ENCODE data around the gene HSD17B1.

DNA sequence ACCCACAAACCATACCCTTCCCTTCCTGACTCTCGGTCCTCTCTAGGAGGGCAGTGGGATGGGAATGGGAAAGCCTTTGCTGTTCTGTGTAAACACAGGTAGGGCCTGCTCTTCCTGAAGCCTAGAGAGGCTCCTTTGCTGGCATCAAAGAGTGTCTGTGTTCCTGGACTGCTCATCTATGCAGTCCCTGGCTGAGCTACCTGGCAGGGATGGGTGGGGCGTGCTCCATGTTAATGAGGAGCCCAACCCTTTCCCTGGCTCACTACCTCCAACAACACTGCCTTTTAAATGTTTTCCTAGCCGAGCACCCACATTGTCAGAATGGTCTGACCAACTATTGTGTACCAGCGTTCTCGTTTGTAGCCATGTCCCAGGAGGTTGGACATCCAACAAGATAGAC is 43.3 kb upstream of the HSD17B1 start:
- no peak for TF ChIP-seq POLR2A (IDR thresholded peaks at IDR 0.05)
- TF ChIP-seq, protein P1, sequence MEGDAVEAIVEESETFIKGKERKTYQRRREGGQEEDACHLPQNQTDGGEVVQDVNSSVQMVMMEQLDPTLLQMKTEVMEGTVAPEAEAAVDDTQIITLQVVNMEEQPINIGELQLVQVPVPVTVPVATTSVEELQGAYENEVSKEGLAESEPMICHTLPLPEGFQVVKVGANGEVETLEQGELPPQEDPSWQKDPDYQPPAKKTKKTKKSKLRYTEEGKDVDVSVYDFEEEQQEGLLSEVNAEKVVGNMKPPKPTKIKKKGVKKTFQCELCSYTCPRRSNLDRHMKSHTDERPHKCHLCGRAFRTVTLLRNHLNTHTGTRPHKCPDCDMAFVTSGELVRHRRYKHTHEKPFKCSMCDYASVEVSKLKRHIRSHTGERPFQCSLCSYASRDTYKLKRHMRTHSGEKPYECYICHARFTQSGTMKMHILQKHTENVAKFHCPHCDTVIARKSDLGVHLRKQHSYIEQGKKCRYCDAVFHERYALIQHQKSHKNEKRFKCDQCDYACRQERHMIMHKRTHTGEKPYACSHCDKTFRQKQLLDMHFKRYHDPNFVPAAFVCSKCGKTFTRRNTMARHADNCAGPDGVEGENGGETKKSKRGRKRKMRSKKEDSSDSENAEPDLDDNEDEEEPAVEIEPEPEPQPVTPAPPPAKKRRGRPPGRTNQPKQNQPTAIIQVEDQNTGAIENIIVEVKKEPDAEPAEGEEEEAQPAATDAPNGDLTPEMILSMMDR (IDR thresholded peaks at IDR 0.05) = no peak

Data from uterus (tissue), 2 donors.